ENCODE measurements around the gene SAP30L.

GRCh38 chr5:154465169-154465568, 19.4 kb downstream of the SAP30L start:
- TF ChIP-seq TEAD4 (IDR thresholded peaks at IDR 0.05), result no peak
- no peak for TF ChIP-seq USF1 (IDR thresholded peaks at IDR 0.05)
- no peak for TF ChIP-seq CREB1 (IDR thresholded peaks at IDR 0.05; ENCODE audit: low read depth)
- TF ChIP-seq REST (IDR thresholded peaks at IDR 0.05; ENCODE audit: low read depth), result no peak
- no peak for TF ChIP-seq RAD21 (IDR thresholded peaks at IDR 0.05; ENCODE audit: low read depth)
- no peak for TF ChIP-seq YY1 (IDR thresholded peaks at IDR 0.05; ENCODE audit: low read depth)
- TF ChIP-seq, protein P1, sequence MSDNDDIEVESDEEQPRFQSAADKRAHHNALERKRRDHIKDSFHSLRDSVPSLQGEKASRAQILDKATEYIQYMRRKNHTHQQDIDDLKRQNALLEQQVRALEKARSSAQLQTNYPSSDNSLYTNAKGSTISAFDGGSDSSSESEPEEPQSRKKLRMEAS (IDR thresholded peaks at IDR 0.05), result no peak
- TF ChIP-seq TCF12 (IDR thresholded peaks at IDR 0.05; ENCODE audit: low read depth), result no peak

Data from Ishikawa (cell line).